IMR-90 (cell line): Measurements from ENCODE around the gene SART1. TPM values are rescaled to one million over a fixed set of nuclear protein-coding genes. Genes with fewer than 3 reads are reported as not detected.

Source experiments
- ATAC-seq: fragments of 200-7000 bp; cut with Tn5 transposase; 2 replicates; pipeline ENCODE4 v1.9.1; 2020; ENCODE audit warnings: low read depth, mild to moderate bottlenecking, moderate library complexity
- BruUV-seq: library from RNA; stranded (reverse); fragments of 400-500 nt; replicated peaks from 2 replicates; lab custom pipeline; 2021; lab: Mats Ljungman, UMichigan
- CTCF ChIA-PET: fragments of 300-600 bp; formaldehyde crosslinking; extraction: SDS; loops from one replicate; lab custom pipeline; 2021; ENCODE audit warnings: antibody characterized with exemption; lab: Yijun Ruan, JAX
- POLR2A ChIA-PET: fragments of 300-600 bp; sonication (Branson Sonifier 250); formaldehyde crosslinking; loops from one replicate; lab custom pipeline; 2022; ENCODE audit warnings: antibody characterized with exemption; ENCODE audit not compliant: unreplicated experiment; lab: Charles Lee
- DNase-seq: peaks from one replicate; pipeline ENCODE4 v3.0.0; 2013
- H2AFZ ChIP-seq: replicated peaks from 2 replicates; pipeline ENCODE3; 2013; ENCODE audit warnings: low read length, mild to moderate bottlenecking; ENCODE audit not compliant: poor library complexity
- H2AK5ac ChIP-seq: 2 replicates; pipeline ENCODE4 v1.6.1; 2013; ENCODE audit warnings: low read depth, low read length, inconsistent platforms
- H2AK9ac ChIP-seq: replicated peaks from 2 replicates; pipeline ENCODE3; 2013; ENCODE audit warnings: mild to moderate bottlenecking, low read depth, low read length, moderate library complexity; ENCODE audit not compliant: poor library complexity
- H2BK120ac ChIP-seq: 2 replicates; pipeline ENCODE4 v1.6.1; 2013; ENCODE audit warnings: low read depth, low read length, inconsistent platforms
- H2BK15ac ChIP-seq: 3 replicates; pipeline ENCODE4 v1.6.1; 2013; ENCODE audit warnings: low read depth, low read length, inconsistent platforms
- H2BK20ac ChIP-seq: 2 replicates; pipeline ENCODE4 v1.6.1; 2013; ENCODE audit warnings: low read depth, mild to moderate bottlenecking, inconsistent platforms, low read length, moderate library complexity
- H2BK5ac ChIP-seq: 2 replicates; pipeline ENCODE4 v1.6.1; 2013; ENCODE audit warnings: mild to moderate bottlenecking, low read depth, low read length, inconsistent platforms; ENCODE audit not compliant: poor library complexity, severe bottlenecking
- H3K14ac ChIP-seq: replicated peaks from 2 replicates; pipeline ENCODE4 v1.6.1; 2013; ENCODE audit warnings: low read depth, low read length, inconsistent platforms
- H3K18ac ChIP-seq: 2 replicates; pipeline ENCODE4 v1.6.1; 2013; ENCODE audit warnings: low read depth, low read length, control low read depth
- H3K23ac ChIP-seq: 2 replicates; pipeline ENCODE4 v1.6.1; 2013; ENCODE audit warnings: low read depth, low read length, inconsistent platforms
- H3K27ac ChIP-seq: 2 replicates; pipeline ENCODE4 v1.5.1; 2013; ENCODE audit warnings: mild to moderate bottlenecking, control low read depth, low read length; ENCODE audit not compliant: insufficient read depth
- H3K27me3 ChIP-seq: 2 replicates; pipeline ENCODE4 v1.6.1; 2013; ENCODE audit warnings: low read length; ENCODE audit not compliant: control insufficient read depth, insufficient read depth
- H3K36me3 ChIP-seq: 2 replicates; pipeline ENCODE4 v1.6.1; 2013; ENCODE audit warnings: low read length, mixed read lengths; ENCODE audit not compliant: control insufficient read depth, insufficient read depth
- H3K4ac ChIP-seq: 2 replicates; pipeline ENCODE4 v1.6.1; 2013; ENCODE audit warnings: low read depth, low read length, inconsistent platforms
- H3K4me1 ChIP-seq: 2 replicates; pipeline ENCODE4 v1.6.1; 2013; ENCODE audit warnings: low read length, mixed read lengths; ENCODE audit not compliant: control insufficient read depth, insufficient read depth
- H3K4me2 ChIP-seq: 2 replicates; pipeline ENCODE4 v1.6.1; 2013; ENCODE audit warnings: low read depth, mild to moderate bottlenecking, control low read depth, low read length, moderate library complexity
- H3K4me3 ChIP-seq: 2 replicates; pipeline ENCODE4 v1.5.1; 2013; ENCODE audit warnings: low read depth, mild to moderate bottlenecking, control low read depth, low read length, moderate library complexity; ENCODE audit not compliant: insufficient read depth
- H3K56ac ChIP-seq: 2 replicates; pipeline ENCODE4 v1.6.1; 2013; ENCODE audit warnings: low read length, inconsistent platforms; ENCODE audit not compliant: insufficient read depth; ENCODE audit errors: extremely low read depth
- H3K79me1 ChIP-seq, 2 experiments: 2 replicates each; pipeline ENCODE4 v1.6.1; 2013; ENCODE audit warnings: low read length in 2 of 2, inconsistent platforms in 1 of 2, low read depth in 1 of 2
- H3K9ac ChIP-seq: 2 replicates; pipeline ENCODE4 v1.6.1; 2013; ENCODE audit warnings: low read depth, low read length, control low read depth
- H3K9me1 ChIP-seq: 2 replicates; pipeline ENCODE4 v1.6.1; 2013; ENCODE audit warnings: low read length, inconsistent platforms; ENCODE audit not compliant: insufficient read depth
- H3K9me3 ChIP-seq: 2 replicates; pipeline ENCODE4 v1.6.1; 2013; ENCODE audit warnings: low read length; ENCODE audit not compliant: control insufficient read depth, insufficient read depth
- H4K20me1 ChIP-seq: 2 replicates; pipeline ENCODE4 v1.6.1; 2013; ENCODE audit warnings: low read length, inconsistent platforms; ENCODE audit not compliant: insufficient read depth
- H4K5ac ChIP-seq: 2 replicates; pipeline ENCODE4 v1.6.1; 2013; ENCODE audit warnings: mild to moderate bottlenecking, low read depth, low read length, control low read depth
- H4K8ac ChIP-seq, 2 experiments: 2 replicates each; pipeline ENCODE4 v1.6.1; 2013; ENCODE audit warnings: low read depth in 2 of 2, low read length in 2 of 2, control low read depth in 1 of 2, inconsistent platforms in 1 of 2
- H4K91ac ChIP-seq: 2 replicates; pipeline ENCODE4 v1.6.1; 2013; ENCODE audit warnings: low read depth, low read length, inconsistent platforms; ENCODE audit not compliant: insufficient read depth
- CEBPB ChIP-seq: IDR thresholded peaks from 2 replicates; pipeline ENCODE4 v1.6.1; 2012; ENCODE audit warnings: low read depth, low read length, improper control_type of control experiment
- CHD1 ChIP-seq: IDR thresholded peaks from 2 replicates; pipeline ENCODE4 v1.6.1; 2012; ENCODE audit warnings: low read depth, low read length, improper control_type of control experiment
- MAFK ChIP-seq: IDR thresholded peaks from 2 replicates; pipeline ENCODE4 v1.6.1; 2012; ENCODE audit warnings: low read depth, low read length, improper control_type of control experiment
- MAZ ChIP-seq: IDR thresholded peaks from 2 replicates; pipeline ENCODE4 v1.6.1; 2012; ENCODE audit warnings: low read depth, mild to moderate bottlenecking, low read length, improper control_type of control experiment, moderate library complexity, borderline replicate concordance
- MXI1 ChIP-seq: IDR thresholded peaks from 2 replicates; pipeline ENCODE4 v1.6.1; 2012; ENCODE audit warnings: low read depth, mild to moderate bottlenecking, low read length, moderate library complexity, borderline replicate concordance
- NFE2L2 ChIP-seq: fragments of 150-350 bp; IDR thresholded peaks from 2 replicates; pipeline ENCODE4 v1.6.1; 2016; ENCODE audit warnings: low read depth, mild to moderate bottlenecking, low read length
- POLR2A ChIP-seq: IDR thresholded peaks from 2 replicates; pipeline ENCODE4 v1.6.1; 2012; ENCODE audit warnings: mild to moderate bottlenecking, low read depth, low read length
- RAD21 ChIP-seq: IDR thresholded peaks from 2 replicates; pipeline ENCODE4 v1.6.1; 2012; ENCODE audit warnings: low read length, improper control_type of control experiment
- RCOR1 ChIP-seq: IDR thresholded peaks from 2 replicates; pipeline ENCODE4 v1.6.1; 2012; ENCODE audit warnings: mild to moderate bottlenecking, low read length, improper control_type of control experiment; ENCODE audit not compliant: insufficient replicate concordance
- WGBS, 2 experiments: methylation state at CpG; one replicate each; pipeline versions ENCODE4 v1.1.5 to v1.1.7; 2013; ENCODE audit warnings: missing lambda C conversion rate in 2 of 2; ENCODE audit not compliant: insufficient read length in 1 of 2; ENCODE audit errors: extremely low coverage in 2 of 2; 5-methylcytosine and 5-hydroxymethylcytosine counted together
- dilution Hi-C: fragments of 300-500 bp; cut with HindIII; formaldehyde crosslinking; loops from one replicate; pipeline ENCODE4 v1.14.3; 2018; ENCODE audit warnings: low sequenced_read_pairs; ENCODE audit not compliant: unreplicated experiment
- in situ Hi-C: fragments of 300-500 bp; cut with MboI; formaldehyde crosslinking; loops from 3 replicates; pipeline ENCODE4 v1.14.3; 2019; ENCODE audit warnings: low sequenced_read_pairs, inconsistent platforms, mixed read lengths
- intact Hi-C: fragments of 100-400 bp; cut with micrococcal nuclease; formaldehyde crosslinking; loops from 2 replicates; pipeline ENCODE4 v1.10.0; 2022
- polyA plus RNA-seq, 3 experiments: library from polyadenylated mRNA; depleted of rRNA; stranded (reverse); fragments of >200 nt; gene quantifications; 2 replicates each; pipeline ENCODE4 v1.2.3, GENCODE V29; 2012; ENCODE audit warnings: low replicate concordance in 1 of 3
- total RNA-seq: library from RNA; depleted of rRNA; stranded (reverse); fragments of >200 nt; gene quantifications from 2 replicates; pipeline ENCODE4 v1.2.3, GENCODE V29; 2012
- TF ChIP-seq, protein P1 (sequence below): conservative IDR thresholded peaks from 2 replicates; pipeline ENCODE4 v1.5.1; 2012; ENCODE audit warnings: mild to moderate bottlenecking, low read depth, low read length, improper control_type of control experiment
- TF ChIP-seq, protein P2 (sequence below): fragments of 150-350 bp; IDR thresholded peaks from 2 replicates; pipeline ENCODE4 v1.6.1; 2016; ENCODE audit warnings: low read depth, mild to moderate bottlenecking, low read length, moderate library complexity, borderline replicate concordance

Gene SART1
- total and polyA plus RNA-seq, 2 of the 4 experiments (the other 2 are of a cell fraction), result 25.5 to 43.5 TPM

DNA sequence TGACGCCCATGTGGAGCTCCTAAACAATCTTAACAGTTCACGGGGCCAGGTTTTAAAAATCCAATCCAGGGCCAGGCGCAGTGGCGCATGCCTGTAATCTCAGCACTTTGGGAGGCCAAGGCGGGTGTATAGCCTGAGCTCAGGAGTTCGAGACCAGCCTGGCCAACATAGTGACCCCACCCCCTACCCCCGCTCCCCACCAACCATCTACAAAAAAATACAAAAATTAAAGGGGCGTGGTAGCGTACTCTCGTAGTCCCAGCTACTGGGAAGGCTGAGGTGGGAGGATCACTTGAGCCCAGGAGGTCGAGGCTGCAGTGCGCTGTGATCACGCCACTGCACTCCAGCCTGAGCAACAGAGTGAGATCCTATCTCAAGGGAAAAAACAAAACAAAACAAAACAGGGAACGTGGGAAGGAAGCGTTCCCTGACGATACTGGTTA is 689 bp upstream of the SART1 start:
- intact Hi-C loops (loop anchor here (2.0 to 5.0 kb wide), 2 partner anchors 44 to 72 kb away; partner anchors contain the start of genes C11orf68, DRAP1 and FIBP), in situ Hi-C loops (loop anchor here (5.0 kb wide), 1 partner anchor 69 kb away; the partner anchor contains the start of gene CCDC85B), dilution Hi-C loops (no loop called here)
- H3K14ac ChIP-seq, result peak overlapping the region; percentile 98
- peaks cover 5% of the 10 kb centered on the region; the same call in 1 of the 2 replicates for H3K9me1 ChIP-seq
- peak overlapping the region; percentile 100 for H4K8ac ChIP-seq
- H3K79me1 ChIP-seq, result peaks cover 16 to 44% of the 10 kb centered on the region in 2 experiments
- H3K27ac ChIP-seq, result peak overlapping the region; percentile 98
- peak overlapping the region; percentile 98; the same call in 1 of the 2 replicates for H3K23ac ChIP-seq
- peak overlapping the region; percentile 71 for H3K4me2 ChIP-seq
- WGBS, 2 experiments, result 57% methylated on average over 5 of the region's 16 CpGs; no CpG with 5 or more reads in 1 of the 2 experiments
- H2BK120ac ChIP-seq, result peak overlapping the region; percentile 49; the same call in 1 of the 2 replicates
- H3K36me3 ChIP-seq, result peaks cover 17% of the 10 kb centered on the region
- POLR2A ChIA-PET, result no interaction called here
- TF ChIP-seq CEBPB (no peak), MAZ (no peak), NFE2L2 (no peak), RAD21 (no peak), POLR2A (no peak), MAFK (no peak), RCOR1 (no peak), CHD1 (no peak), MXI1 (no peak)
- TF ChIP-seq, protein P1, sequence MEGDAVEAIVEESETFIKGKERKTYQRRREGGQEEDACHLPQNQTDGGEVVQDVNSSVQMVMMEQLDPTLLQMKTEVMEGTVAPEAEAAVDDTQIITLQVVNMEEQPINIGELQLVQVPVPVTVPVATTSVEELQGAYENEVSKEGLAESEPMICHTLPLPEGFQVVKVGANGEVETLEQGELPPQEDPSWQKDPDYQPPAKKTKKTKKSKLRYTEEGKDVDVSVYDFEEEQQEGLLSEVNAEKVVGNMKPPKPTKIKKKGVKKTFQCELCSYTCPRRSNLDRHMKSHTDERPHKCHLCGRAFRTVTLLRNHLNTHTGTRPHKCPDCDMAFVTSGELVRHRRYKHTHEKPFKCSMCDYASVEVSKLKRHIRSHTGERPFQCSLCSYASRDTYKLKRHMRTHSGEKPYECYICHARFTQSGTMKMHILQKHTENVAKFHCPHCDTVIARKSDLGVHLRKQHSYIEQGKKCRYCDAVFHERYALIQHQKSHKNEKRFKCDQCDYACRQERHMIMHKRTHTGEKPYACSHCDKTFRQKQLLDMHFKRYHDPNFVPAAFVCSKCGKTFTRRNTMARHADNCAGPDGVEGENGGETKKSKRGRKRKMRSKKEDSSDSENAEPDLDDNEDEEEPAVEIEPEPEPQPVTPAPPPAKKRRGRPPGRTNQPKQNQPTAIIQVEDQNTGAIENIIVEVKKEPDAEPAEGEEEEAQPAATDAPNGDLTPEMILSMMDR, result no peak
- TF ChIP-seq, protein P2, sequence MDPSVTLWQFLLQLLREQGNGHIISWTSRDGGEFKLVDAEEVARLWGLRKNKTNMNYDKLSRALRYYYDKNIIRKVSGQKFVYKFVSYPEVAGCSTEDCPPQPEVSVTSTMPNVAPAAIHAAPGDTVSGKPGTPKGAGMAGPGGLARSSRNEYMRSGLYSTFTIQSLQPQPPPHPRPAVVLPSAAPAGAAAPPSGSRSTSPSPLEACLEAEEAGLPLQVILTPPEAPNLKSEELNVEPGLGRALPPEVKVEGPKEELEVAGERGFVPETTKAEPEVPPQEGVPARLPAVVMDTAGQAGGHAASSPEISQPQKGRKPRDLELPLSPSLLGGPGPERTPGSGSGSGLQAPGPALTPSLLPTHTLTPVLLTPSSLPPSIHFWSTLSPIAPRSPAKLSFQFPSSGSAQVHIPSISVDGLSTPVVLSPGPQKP, result no peak
- H3K27me3 ChIP-seq, result no peaks in the 10 kb centered on the region
- peak overlapping the region; percentile 97 for H2AK9ac ChIP-seq
- peak; percentile 4; the same call in 1 of the 2 replicates for ATAC-seq
- peaks cover 7% of the 10 kb centered on the region; the same call in 1 of the 2 replicates for H4K20me1 ChIP-seq
- peak overlapping the region; percentile 62 for H3K18ac ChIP-seq
- no TSS peak for BruUV-seq
- peak overlapping the region; percentile 98 for H3K9ac ChIP-seq
- H2BK20ac ChIP-seq, result no peak overlapping the region
- H3K56ac ChIP-seq, result peak overlapping the region; percentile 96
- DNase-seq, result no peak
- H3K4me1 ChIP-seq, result peaks cover 8% of the 10 kb centered on the region
- H2AFZ ChIP-seq, result peak overlapping the region; percentile 95
- peak overlapping the region; percentile 96 for H4K5ac ChIP-seq
- H3K9me3 ChIP-seq, result no peaks in the 10 kb centered on the region
- H3K4ac ChIP-seq, result peak overlapping the region; percentile 95
- H3K4me3 ChIP-seq, result peak overlapping the region; percentile 59
- H2AK5ac ChIP-seq, result peak overlapping the region; percentile 96
- H2BK15ac ChIP-seq, result peak overlapping the region; percentile 20; the same call in 1 of the 3 replicates
- H2BK5ac ChIP-seq, result peak overlapping the region; percentile 84
- CTCF ChIA-PET, result no interaction called here
- peak overlapping the region; percentile 98 for H4K91ac ChIP-seq
